Measurements from ENCODE around the gene HYAL3. TPM values are rescaled to one million over a fixed set of nuclear protein-coding genes. Genes with fewer than 3 reads are reported as not detected.
A peak's percentile ranks its signal among the peaks of the same experiment; 100 is the strongest.

Gene HYAL3
- polyA plus RNA-seq, 3 donors: 3.4 to 5.8 (median 4.9) TPM

- no peak overlapping the region for H3K4me2 ChIP-seq (replicated peaks; ENCODE audit: extremely low read depth, low read length, poor library complexity, severe bottlenecking)
- no peak overlapping the region for H3K27ac Mint-ChIP-seq
- 96% methylated on average over 3 of the region's 8 CpGs for WGBS (ENCODE audit: insufficient coverage)
Observed at GRCh38 chr3:50269977-50270413, 29.2 kb downstream of the HYAL3 start.

GRCh38 chr3:50269460-50269859 lies 29.7 kb downstream of the HYAL3 start:
- intact Hi-C loops (cut with micrococcal nuclease): no loop called here
- H3K27me3 ChIP-seq (ENCODE audit: control insufficient read depth in 2 of 2, insufficient read depth in 2 of 2, low read length in 2 of 2): peaks cover 5 to 37% of the 10 kb centered on the region in 2 donors
- no peak overlapping the region for H3K9ac ChIP-seq (ENCODE audit: insufficient read depth, low read length, poor library complexity, severe bottlenecking)
- Mint-ChIP-seq H3K4me1 (peaks cover 10% of the 10 kb centered on the region), H3K27me3 (ENCODE audit: low read depth in 3 of 3) (peaks cover 43 to 59% (median 55%) of the 10 kb centered on the region in 3 donors), H3K9me3 (peaks cover 0 to 9% (median 4%) of the 10 kb centered on the region in 7 donors), H3K27ac (peak overlapping the region in 1 of 7 donors; percentile 45), H3K4me3 (no peak overlapping the region), H3K36me3 (peaks cover 3% of the 10 kb centered on the region in 2 donors)
- H4K20me1 ChIP-seq (ENCODE audit: insufficient read depth, low read length): peaks cover 6% of the 10 kb centered on the region
- H3K79me2 ChIP-seq (ENCODE audit: insufficient read depth, low read length): no peaks in the 10 kb centered on the region
- H3K9me3 ChIP-seq (replicated peaks in 1 of 2; ENCODE audit: control insufficient read depth in 1 of 2, insufficient read depth in 1 of 2, low read length in 2 of 2): peaks cover 0 to 2% of the 10 kb centered on the region in 2 donors
- no peak overlapping the region for H3K27ac ChIP-seq (ENCODE audit: low read depth in 1 of 2, low read length in 2 of 2)
- H2AFZ ChIP-seq (ENCODE audit: insufficient read depth, low read depth, low read length, poor library complexity, severe bottlenecking): no peak overlapping the region
- 80% methylated on average over 1 of the region's 4 CpGs for WGBS (ENCODE audit: insufficient coverage)
- no peak overlapping the region for H3K4me2 ChIP-seq (replicated peaks; ENCODE audit: extremely low read depth, low read length, poor library complexity, severe bottlenecking)
- no peak for TF ChIP-seq CTCF (IDR thresholded peaks at IDR 0.05)
- DNase-seq: no peak
- peaks cover 11 to 17% of the 10 kb centered on the region in 2 donors for H3K4me1 ChIP-seq (ENCODE audit: control insufficient read depth in 1 of 2, insufficient read depth in 2 of 2, low read length in 2 of 2)
- H3K4me3 ChIP-seq (replicated peaks in 1 of 3; ENCODE audit: low read depth in 2 of 3, low read length in 3 of 3): no peak overlapping the region
- no peaks in the 10 kb centered on the region for H3K36me3 ChIP-seq (replicated peaks in 1 of 2; ENCODE audit: control insufficient read depth in 1 of 2, insufficient read depth in 2 of 2, low read length in 2 of 2)

More at GRCh38 chr3:50269977-50270413, 29.2 kb downstream of the HYAL3 start:
- peaks cover 11 to 20% of the 10 kb centered on the region in 2 donors for H3K4me1 ChIP-seq (ENCODE audit: control insufficient read depth in 1 of 2, insufficient read depth in 2 of 2, low read length in 2 of 2)
- H3K4me3 ChIP-seq (replicated peaks in 1 of 3; ENCODE audit: low read depth in 2 of 3, low read length in 3 of 3): no peak overlapping the region
- H2AFZ ChIP-seq (ENCODE audit: insufficient read depth, low read depth, low read length, poor library complexity, severe bottlenecking): no peak overlapping the region
- Mint-ChIP-seq H3K27me3 (ENCODE audit: low read depth in 3 of 3) (peaks cover 47 to 64% (median 59%) of the 10 kb centered on the region in 3 donors), H3K36me3 (peaks cover 3 to 5% of the 10 kb centered on the region in 2 donors), H3K9me3 (peaks cover 0 to 11% (median 6%) of the 10 kb centered on the region in 7 donors), H3K4me3 (no peak overlapping the region), H3K4me1 (peaks cover 14% of the 10 kb centered on the region)
- no peak overlapping the region for H3K9ac ChIP-seq (ENCODE audit: insufficient read depth, low read length, poor library complexity, severe bottlenecking)
- H3K79me2 ChIP-seq (ENCODE audit: insufficient read depth, low read length): no peaks in the 10 kb centered on the region
- no peaks in the 10 kb centered on the region for H3K36me3 ChIP-seq (replicated peaks in 1 of 2; ENCODE audit: control insufficient read depth in 1 of 2, insufficient read depth in 2 of 2, low read length in 2 of 2)
- intact Hi-C loops (cut with micrococcal nuclease): loop anchor here in 1 of 2 donors (5.0 kb wide), 1 partner anchor 148 kb away; no protein-coding TSS in a partner anchor
- H3K9me3 ChIP-seq (replicated peaks in 1 of 2; ENCODE audit: control insufficient read depth in 1 of 2, insufficient read depth in 1 of 2, low read length in 2 of 2): peaks cover 0 to 7% of the 10 kb centered on the region in 2 donors
- H3K27me3 ChIP-seq (ENCODE audit: control insufficient read depth in 2 of 2, insufficient read depth in 2 of 2, low read length in 2 of 2): peaks cover 9 to 42% of the 10 kb centered on the region in 2 donors
- H4K20me1 ChIP-seq (ENCODE audit: insufficient read depth, low read length): peaks cover 6% of the 10 kb centered on the region
- no peak for TF ChIP-seq CTCF (IDR thresholded peaks at IDR 0.05)
- no peak overlapping the region for H3K27ac ChIP-seq (ENCODE audit: low read depth in 1 of 2, low read length in 2 of 2)
- DNase-seq: no peak

Data from CD14-positive monocyte (primary cell).